PC-3 (cell line): ENCODE measurements around the gene DYNC1LI1. TPM values are rescaled to one million over a fixed set of nuclear protein-coding genes. Genes with fewer than 3 reads are reported as not detected.
A peak's percentile ranks its signal among the peaks of the same experiment; 100 is the strongest.

Experiments used
- ATAC-seq: fragments of 200-7000 bp; cut with Tn5 transposase; 2 replicates; pipeline ENCODE4 v1.9.1; 2020; ENCODE audit warnings: mild to moderate bottlenecking, moderate library complexity
- BruUV-seq: library from RNA; stranded (reverse); fragments of 400-500 nt; replicated peaks from 2 replicates; lab custom pipeline; 2021; lab: Mats Ljungman, UMichigan
- CTCF ChIA-PET: fragments of 300-600 bp; sonication (Branson Sonifier 250); formaldehyde crosslinking; loops from one replicate; lab custom pipeline; 2022; ENCODE audit warnings: antibody characterized with exemption; lab: Charles Lee
- POLR2A ChIA-PET: fragments of 300-600 bp; sonication (Branson Sonifier 250); formaldehyde crosslinking; loops from one replicate; lab custom pipeline; 2022; ENCODE audit warnings: antibody characterized with exemption; ENCODE audit not compliant: unreplicated experiment; lab: Charles Lee
- DNase-seq: peaks from one replicate; pipeline ENCODE4 v3.0.0-alpha.2; 2015
- H2AFZ ChIP-seq: fragments of 300-600 bp; sonication (generic); 2 replicates; pipeline ENCODE4 v1.6.0; 2016; ENCODE audit warnings: antibody characterized with exemption, low read length
- H3F3A ChIP-seq: fragments of 300-600 bp; sonication (generic); one replicate; pipeline ENCODE4 v1.6.0; 2017; ENCODE audit warnings: antibody characterized with exemption, low read length, control low read depth, mild to moderate bottlenecking; ENCODE audit not compliant: unreplicated experiment
- H3K27ac ChIP-seq: fragments of 300-600 bp; sonication (generic); 2 replicates; pipeline ENCODE4 v1.5.1; 2016; ENCODE audit warnings: mild to moderate bottlenecking, low read length
- H3K27me3 ChIP-seq: fragments of 300-600 bp; sonication (generic); 2 replicates; pipeline ENCODE4 v1.6.1; 2016; ENCODE audit warnings: low read length, mixed read lengths
- H3K36me3 ChIP-seq: fragments of 300-600 bp; sonication (generic); 2 replicates; pipeline ENCODE4 v1.6.1; 2016; ENCODE audit warnings: low read depth, mixed run types, low read length, mixed read lengths
- H3K4me1 ChIP-seq: fragments of 300-600 bp; sonication (generic); 2 replicates; pipeline ENCODE4 v1.5.1; 2016; ENCODE audit warnings: low read length; ENCODE audit not compliant: insufficient read depth
- H3K4me2 ChIP-seq: fragments of 300-600 bp; sonication (generic); 2 replicates; pipeline ENCODE4 v1.6.0; 2016; ENCODE audit warnings: low read length
- H3K4me3 ChIP-seq: fragments of 300-600 bp; sonication (generic); 2 replicates; pipeline ENCODE4 v1.5.1; 2016; ENCODE audit warnings: mild to moderate bottlenecking, low read length, mixed read lengths
- H3K79me2 ChIP-seq: fragments of 300-600 bp; sonication (generic); 2 replicates; pipeline ENCODE4 v1.6.1; 2017; ENCODE audit warnings: low read length, mixed read lengths
- H3K9ac ChIP-seq: fragments of 300-600 bp; sonication (generic); 2 replicates; pipeline ENCODE4 v1.6.0; 2016; ENCODE audit warnings: mild to moderate bottlenecking, low read length
- H3K9me2 ChIP-seq: fragments of 300-600 bp; sonication (generic); replicated peaks from 2 replicates; pipeline ENCODE4 v1.6.1; 2016; ENCODE audit warnings: mixed run types, low read length, mixed read lengths
- H3K9me3 ChIP-seq: fragments of 300-600 bp; sonication (generic); 2 replicates; pipeline ENCODE4 v1.6.1; 2016; ENCODE audit warnings: low read length, mixed read lengths
- H4K20me1 ChIP-seq: fragments of 300-600 bp; sonication (generic); 2 replicates; pipeline ENCODE4 v1.6.1; 2016; ENCODE audit warnings: low read length, mixed read lengths
- CTCF ChIP-seq: fragments of 300-600 bp; sonication (generic); conservative IDR thresholded peaks from 2 replicates; pipeline ENCODE4 v1.5.1; 2017; ENCODE audit warnings: antibody characterized with exemption, low read depth, mild to moderate bottlenecking, low read length
- EZH2 ChIP-seq: fragments of 300-600 bp; sonication (generic); IDR thresholded peaks from one replicate; pipeline ENCODE4 v1.6.1; 2017; ENCODE audit warnings: antibody characterized with exemption, mild to moderate bottlenecking, low read length; ENCODE audit not compliant: unreplicated experiment
- EZH2phosphoT487 ChIP-seq: fragments of 300-600 bp; sonication (generic); IDR thresholded peaks from 2 replicates; pipeline ENCODE4 v1.6.1; 2018; ENCODE audit warnings: mild to moderate bottlenecking, antibody characterized with exemption, low read length, borderline replicate concordance
- intact Hi-C: fragments of 100-400 bp; cut with micrococcal nuclease; formaldehyde crosslinking; loops from 2 replicates; pipeline ENCODE4 v1.9.0; 2023
- total RNA-seq: library from RNA; depleted of rRNA; stranded (reverse); fragments of >200 nt; gene quantifications from 2 replicates; pipeline ENCODE4 v1.2.3, GENCODE V29; 2014

DYNC1LI1 gene
- total RNA-seq, 1 experiment from 2014 or later: 44.2 TPM

- POLR2A ChIA-PET: interaction anchor here (0.6 kb wide), 1 partner anchor 59 kb away, joined by 5 read pairs; no protein-coding TSS in a partner anchor
- intact Hi-C loops: loop anchor here (1.0 to 10.0 kb wide), 4 partner anchors 69 to 425 kb away; no protein-coding TSS in a partner anchor
Observed at GRCh38 chr3:32510075-32510724, 60.5 kb downstream of the DYNC1LI1 start.

GRCh38 chr3:32508711-32509110 is 61.9 kb downstream of the DYNC1LI1 start:
- intact Hi-C loops: no loop called here
- H3K9ac ChIP-seq: no peak overlapping the region
- POLR2A ChIA-PET: no interaction called here
- TF ChIP-seq EZH2: no peak
- no peak for TF ChIP-seq EZH2phosphoT487
- TF ChIP-seq CTCF: no peak
- no peak for ATAC-seq
- H3K79me2 ChIP-seq: no peaks in the 10 kb centered on the region
- BruUV-seq: no TSS peak
- no peak overlapping the region for H2AFZ ChIP-seq
- H3K27ac ChIP-seq: no peak overlapping the region
- no peak overlapping the region for H3K4me3 ChIP-seq
- H3K4me1 ChIP-seq: no peaks in the 10 kb centered on the region
- no peaks in the 10 kb centered on the region for H3K9me2 ChIP-seq
- CTCF ChIA-PET: no interaction called here
- no peaks in the 10 kb centered on the region for H3K27me3 ChIP-seq
- no peaks in the 10 kb centered on the region for H3F3A ChIP-seq
- H3K4me2 ChIP-seq: no peak overlapping the region
- H3K36me3 ChIP-seq: no peaks in the 10 kb centered on the region
- H4K20me1 ChIP-seq: no peaks in the 10 kb centered on the region
- DNase-seq: no peak
- no peaks in the 10 kb centered on the region for H3K9me3 ChIP-seq

More at GRCh38 chr3:32510075-32510724, 60.5 kb downstream of the DYNC1LI1 start:
- DNase-seq: peak; percentile 86
- ATAC-seq: peak; percentile 99
- H3K4me2 ChIP-seq: no peak overlapping the region
- no peak overlapping the region for H2AFZ ChIP-seq
- no peaks in the 10 kb centered on the region for H3K27me3 ChIP-seq
- TF ChIP-seq CTCF (peak; percentile 94), EZH2phosphoT487 (no peak)
- no peak overlapping the region for H3K9ac ChIP-seq
- no peaks in the 10 kb centered on the region for H3K9me3 ChIP-seq
- no peaks in the 10 kb centered on the region for H3K79me2 ChIP-seq
- CTCF ChIA-PET: interaction anchor here (0.6 kb wide), 6 partner anchors 79 to 175 kb away, joined by 3 to 5 read pairs (median 3); partner anchors contain the start of gene CNOT10
- no peaks in the 10 kb centered on the region for H3K9me2 ChIP-seq
- no peaks in the 10 kb centered on the region for H3K4me1 ChIP-seq
- no peak overlapping the region for H3K27ac ChIP-seq
- H3K36me3 ChIP-seq: no peaks in the 10 kb centered on the region
- no peak overlapping the region for H3K4me3 ChIP-seq
- no peaks in the 10 kb centered on the region for H4K20me1 ChIP-seq
- BruUV-seq: no TSS peak
- no peaks in the 10 kb centered on the region for H3F3A ChIP-seq

- H2AFZ ChIP-seq: no peak overlapping the region
- peaks cover 11% of the 10 kb centered on the region for H3K79me2 ChIP-seq
- H4K20me1 ChIP-seq: peaks cover 6% of the 10 kb centered on the region; the same call in 1 of the 2 replicates
- no peaks in the 10 kb centered on the region for H3F3A ChIP-seq
- DNase-seq: no peak
- TF ChIP-seq CTCF: no peak
- TF ChIP-seq EZH2: no peak
- no peak for TF ChIP-seq EZH2phosphoT487
- peaks cover 9% of the 10 kb centered on the region for H3K4me1 ChIP-seq
- no peak overlapping the region for H3K27ac ChIP-seq
- intact Hi-C loops: no loop called here
- ATAC-seq: no peak
- no peak overlapping the region for H3K9ac ChIP-seq
- H3K9me2 ChIP-seq: no peaks in the 10 kb centered on the region
- no peak overlapping the region for H3K4me2 ChIP-seq
- BruUV-seq: no TSS peak
- H3K9me3 ChIP-seq: no peaks in the 10 kb centered on the region
- H3K27me3 ChIP-seq: no peaks in the 10 kb centered on the region
- ChIA-PET CTCF (no interaction called here), POLR2A (no interaction called here)
- H3K4me3 ChIP-seq: no peak overlapping the region
- H3K36me3 ChIP-seq: no peaks in the 10 kb centered on the region
Observed at GRCh38 chr3:32506466-32506865, 64.2 kb downstream of the DYNC1LI1 start.
